Kidney glomerular epithelial cell (primary cell): ENCODE results near the gene DRD4.
"Not testable (repeated sequence)": the region's sequence is repeated elsewhere in the genome, so short reads cannot be mapped to it uniquely, and the experiment has no call there.

Experiments used
- DNase-seq: peaks from one replicate; lab custom pipeline; 2025; lab: John Stamatoyannopoulos, UW

DRD4 gene

DNA sequence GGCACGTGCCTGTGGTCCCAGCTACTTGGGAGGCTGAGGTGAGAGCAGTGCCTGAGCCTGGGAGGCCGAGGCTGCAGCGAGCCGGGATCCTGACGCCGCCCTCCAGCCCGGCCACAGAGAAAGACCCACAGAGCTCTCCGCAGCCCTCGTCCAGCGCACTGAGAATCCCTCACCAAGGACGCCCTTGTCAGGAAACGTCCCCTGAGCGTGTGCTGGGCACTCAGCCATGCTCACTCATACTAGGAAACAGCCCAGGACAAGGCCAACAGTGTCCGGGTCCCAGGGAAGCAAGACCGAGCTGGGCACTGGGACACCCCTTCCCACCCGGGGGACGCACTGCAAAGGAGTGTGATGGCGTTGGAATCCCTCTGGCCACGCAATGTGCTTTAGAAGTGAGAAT is 43.4 kb downstream of the DRD4 start:
- no peak for DNase-seq

DNA sequence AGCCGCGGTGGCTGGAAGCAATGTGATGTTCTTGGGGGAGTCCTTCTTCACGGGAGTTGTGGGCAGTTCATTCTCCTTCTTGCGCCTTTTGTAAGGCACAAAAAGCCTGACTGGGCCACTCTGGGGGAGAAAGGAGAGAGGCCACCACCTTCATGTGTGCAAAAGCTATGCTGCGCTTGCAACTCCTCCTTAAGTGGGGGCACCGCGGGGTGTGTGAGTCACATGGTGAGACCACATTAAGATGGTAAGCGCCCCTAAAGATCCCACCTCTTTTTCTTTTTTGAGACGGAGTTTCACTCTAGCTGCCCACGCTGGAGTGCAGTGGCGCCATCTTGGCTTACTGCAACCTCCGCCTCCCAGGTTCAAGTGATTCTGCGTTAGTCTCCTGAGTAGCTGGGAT is 43.9 kb downstream of the DRD4 start:
- DNase-seq, result no peak

DNA sequence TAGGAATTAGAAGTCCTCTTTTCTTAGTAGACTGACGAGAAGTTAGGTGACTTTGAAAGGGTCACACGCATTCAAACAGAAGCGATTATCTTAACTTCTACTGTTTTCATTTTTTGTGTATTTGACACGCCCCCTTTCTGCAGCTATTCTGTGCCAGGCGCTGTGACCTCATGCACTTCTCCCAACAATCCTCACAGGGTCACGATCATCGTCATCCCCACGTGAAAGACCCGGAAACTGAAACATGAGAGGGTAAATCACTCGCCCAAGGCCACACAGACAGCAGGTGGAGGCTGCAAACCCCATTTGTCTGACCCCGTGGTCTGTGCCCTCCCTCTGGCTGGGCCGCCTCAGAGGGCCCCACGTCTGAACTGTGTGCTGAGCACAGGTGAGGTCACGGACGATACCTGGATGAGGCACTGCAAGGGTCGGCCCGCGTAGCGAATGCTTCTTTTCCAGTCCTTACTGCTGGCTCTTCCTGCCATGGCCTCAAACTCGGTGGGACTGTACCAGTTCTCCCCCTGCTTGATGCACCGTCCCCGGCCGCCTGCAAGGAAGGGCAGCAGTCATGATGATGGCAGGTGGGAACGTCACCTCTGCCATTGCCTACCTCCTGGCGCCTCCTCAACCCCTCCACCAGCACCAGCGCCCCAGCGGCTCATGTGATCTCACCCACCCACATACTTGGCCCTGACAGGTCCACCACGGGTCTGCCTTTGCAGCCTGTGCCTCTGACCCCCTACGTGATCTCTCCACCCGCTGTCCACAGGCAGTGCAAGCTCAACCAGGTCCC is 49.6 kb downstream of the DRD4 start:
- no peak for DNase-seq

DNA sequence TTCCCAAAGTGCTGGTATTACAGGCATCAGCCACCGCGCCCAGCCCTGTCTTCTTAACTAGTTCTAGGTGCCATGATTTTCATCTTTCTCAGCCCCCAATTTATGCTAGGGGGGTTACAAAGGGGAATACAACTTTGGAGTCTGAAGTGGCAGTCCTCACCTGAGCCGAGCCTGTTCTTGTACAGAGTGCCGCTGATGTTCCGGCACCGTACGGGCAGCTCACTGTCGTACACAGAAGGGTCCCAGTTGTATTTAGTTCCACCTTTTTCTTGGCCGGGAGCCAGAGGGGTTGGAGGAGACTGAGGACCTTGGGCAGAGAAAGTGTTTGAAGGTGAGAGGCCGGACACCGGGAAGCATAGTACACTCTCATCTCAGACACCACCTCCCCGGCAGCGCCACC is 50.7 kb downstream of the DRD4 start:
- no peak for DNase-seq

DNA sequence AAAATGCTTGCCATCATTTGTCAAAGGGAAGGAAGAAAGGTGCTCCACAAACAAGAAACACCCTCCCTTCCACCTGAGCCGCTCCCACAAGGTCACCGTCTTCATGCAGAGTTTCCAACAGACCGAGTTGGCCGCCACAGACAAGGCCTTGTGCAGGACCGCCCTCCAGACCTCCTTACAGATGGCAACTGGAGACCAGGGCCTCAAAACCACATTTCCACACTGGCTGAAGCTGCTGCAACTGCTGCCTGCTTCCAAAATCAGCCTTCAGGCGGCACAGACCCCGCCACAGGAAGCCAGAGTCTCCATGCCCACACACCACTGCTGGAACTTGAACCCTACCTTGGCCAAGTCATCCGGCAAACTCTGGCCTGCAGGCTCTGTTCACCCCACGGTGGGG is 51.6 kb downstream of the DRD4 start:
- no peak for DNase-seq

DNA sequence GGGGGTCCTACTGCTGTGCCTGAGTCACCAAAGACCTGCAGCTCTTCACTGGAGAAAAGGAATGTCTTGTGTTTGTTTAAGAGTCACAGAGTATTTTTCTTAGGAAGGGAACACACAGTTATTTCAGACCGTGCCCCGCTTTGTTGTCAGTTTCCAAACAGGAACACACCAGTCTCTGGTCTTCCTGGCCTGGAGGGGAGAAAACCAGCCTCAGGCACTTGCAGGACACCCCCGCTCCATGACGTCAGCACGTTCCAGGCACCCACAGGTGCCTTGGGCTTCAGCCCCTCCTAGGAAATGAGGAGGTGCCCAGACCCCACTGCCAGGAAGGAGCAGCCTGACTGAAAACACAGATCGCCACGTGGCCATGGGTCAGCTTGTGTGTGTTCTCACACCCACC is 52.6 kb downstream of the DRD4 start:
- DNase-seq, result no peak

DNA sequence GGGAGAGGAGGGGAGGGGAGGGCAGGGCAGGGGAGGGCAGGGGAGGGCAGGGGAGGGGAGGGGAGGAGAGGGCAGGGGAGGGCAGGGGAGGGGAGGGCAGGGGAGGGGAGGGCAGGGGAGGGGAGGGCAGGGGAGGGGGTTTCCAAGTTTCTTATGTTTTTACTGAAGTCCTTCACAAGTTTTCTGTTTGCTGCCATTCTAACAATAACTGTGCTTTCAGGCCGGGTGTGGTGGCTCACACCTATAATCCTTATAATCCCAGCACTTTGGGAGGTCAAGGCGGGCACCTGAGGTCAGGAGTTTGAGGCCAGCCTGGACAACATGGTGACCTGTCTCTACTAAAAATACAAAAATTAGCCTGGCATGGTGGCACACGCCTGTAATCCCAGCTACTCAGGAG is 53.2 kb downstream of the DRD4 start:
- DNase-seq, result not testable (repeated sequence)
